ENCODE results near the gene COPZ2.

GRCh38 chr17:47983492-47984223 lies 53.9 kb downstream of the COPZ2 start:
- TF ChIP-seq CTCF (IDR thresholded peaks at IDR 0.05; ENCODE audit: borderline replicate concordance, extremely low read depth, low read length, poor library complexity, severe bottlenecking) (no peak), EZH2 (IDR thresholded peaks at IDR 0.05; ENCODE audit: borderline replicate concordance, low read depth, low read length, severe bottlenecking) (no peak)

All from DND-41 (cell line).